ENCODE results near the gene FRMD4A.

- TF ChIP-seq EZH2 (optimal IDR thresholded peaks at IDR 0.05; ENCODE audit: low read depth, low read length) (no peak), CTCF (IDR thresholded peaks at IDR 0.05; ENCODE audit: low read length) (no peak)
These were observed at the start of gene FRMD4A for GRCh38 chr10:14330388-14331061.

Measured in MM.1S (cell line).